ENCODE data around the gene PREX1.

PREX1 gene

GRCh38 chr20:48649104-48649626 is 178.6 kb downstream of the PREX1 start:
- DNase-seq = no peak

GRCh38 chr20:48648482-48649051 is 179.2 kb downstream of the PREX1 start:
- no peak for DNase-seq

GRCh38 chr20:48647858-48648257 is 179.9 kb downstream of the PREX1 start:
- DNase-seq = no peak

GRCh38 chr20:48645666-48646065 is 182.1 kb downstream of the PREX1 start:
- DNase-seq = no peak

GRCh38 chr20:48644286-48644828 is 183.4 kb downstream of the PREX1 start:
- DNase-seq = no peak

GRCh38 chr20:48642105-48642880 is 185.5 kb downstream of the PREX1 start:
- no peak for DNase-seq

GRCh38 chr20:48640871-48641270 is 186.9 kb downstream of the PREX1 start:
- no peak for DNase-seq

- no peak for DNase-seq
These were observed 187.9 kb downstream of the PREX1 start for GRCh38 chr20:48639899-48640298.

- DNase-seq = no peak
These were observed 189.3 kb downstream of the PREX1 start for GRCh38 chr20:48638546-48638945.

GRCh38 chr20:48637461-48637860 is 190.3 kb downstream of the PREX1 start:
- DNase-seq = no peak

- DNase-seq = no peak
These were observed 191.5 kb downstream of the PREX1 start for GRCh38 chr20:48636301-48636700.

- peak; percentile 54 to 60 (median 55) for DNase-seq
These were observed 192.0 kb downstream of the PREX1 start for GRCh38 chr20:48635791-48636267.

- no peak for DNase-seq
These were observed 192.4 kb downstream of the PREX1 start for GRCh38 chr20:48635361-48635760.

- DNase-seq = no peak
These were observed 193.2 kb downstream of the PREX1 start for GRCh38 chr20:48634641-48635040.

- DNase-seq = no peak
These were observed 194.1 kb downstream of the PREX1 start for GRCh38 chr20:48633620-48634257.

GRCh38 chr20:48632825-48633619 is 194.8 kb downstream of the PREX1 start:
- DNase-seq = no peak

- no peak for DNase-seq
These were observed 195.6 kb downstream of the PREX1 start for GRCh38 chr20:48632017-48632824.

- DNase-seq = no peak
These were observed 196.4 kb downstream of the PREX1 start for GRCh38 chr20:48631114-48632016.

GRCh38 chr20:48630342-48631075 is 197.3 kb downstream of the PREX1 start:
- DNase-seq = no peak

GRCh38 chr20:48629960-48630315 is 197.9 kb downstream of the PREX1 start:
- no peak for DNase-seq
